ENCODE measurements around the gene DMAP1.

Gene DMAP1

GRCh38 chr1:44256762-44257554 lies 43.7 kb downstream of the DMAP1 start:
- DNase-seq = no peak

- DNase-seq = no peak
These were observed 45.8 kb downstream of the DMAP1 start for GRCh38 chr1:44259090-44259489.

GRCh38 chr1:44260792-44261170 lies 47.5 kb downstream of the DMAP1 start:
- DNase-seq = no peak

- no peak for DNase-seq
These were observed 48.0 kb downstream of the DMAP1 start for GRCh38 chr1:44261171-44261817.

- no peak for DNase-seq
These were observed 48.7 kb downstream of the DMAP1 start for GRCh38 chr1:44261962-44262361.

GRCh38 chr1:44262414-44262813 lies 49.1 kb downstream of the DMAP1 start:
- no peak for DNase-seq

GRCh38 chr1:44262816-44263567 lies 49.7 kb downstream of the DMAP1 start:
- no peak for DNase-seq

- DNase-seq = no peak
These were observed 50.5 kb downstream of the DMAP1 start for GRCh38 chr1:44263568-44264450.

- no peak for DNase-seq
These were observed 51.1 kb downstream of the DMAP1 start for GRCh38 chr1:44264451-44264771.

GRCh38 chr1:44265656-44266358 lies 52.5 kb downstream of the DMAP1 start:
- DNase-seq = no peak

GRCh38 chr1:44266400-44267344 lies 53.4 kb downstream of the DMAP1 start:
- no peak for DNase-seq

GRCh38 chr1:44267438-44267837 lies 54.2 kb downstream of the DMAP1 start:
- DNase-seq = peak; percentile 28

- no peak for DNase-seq
These were observed 54.8 kb downstream of the DMAP1 start for GRCh38 chr1:44268054-44268453.
